Ishikawa (cell line): ENCODE results near the gene CADM2.

ENCODE experiments used
- CEBPB ChIP-seq: IDR thresholded peaks from 2 replicates; pipeline ENCODE4 v1.6.1; 2012
- CREB1 ChIP-seq: IDR thresholded peaks from 2 replicates; pipeline ENCODE4 v1.6.1; 2012; ENCODE audit warnings: low read depth
- EGR1 ChIP-seq: IDR thresholded peaks from 2 replicates; pipeline ENCODE4 v1.6.1; 2012
- EP300 ChIP-seq: IDR thresholded peaks from 2 replicates; pipeline ENCODE4 v1.6.1; 2012; ENCODE audit warnings: borderline replicate concordance
- FOXM1 ChIP-seq: IDR thresholded peaks from 2 replicates; pipeline ENCODE4 v1.6.1; 2012; ENCODE audit warnings: low read depth, borderline replicate concordance
- RAD21 ChIP-seq: IDR thresholded peaks from 2 replicates; pipeline ENCODE4 v1.6.1; 2012; ENCODE audit warnings: low read depth
- TAF1 ChIP-seq: IDR thresholded peaks from 2 replicates; pipeline ENCODE4 v1.6.1; 2012; ENCODE audit warnings: low read depth, mild to moderate bottlenecking
- TCF12 ChIP-seq: IDR thresholded peaks from 2 replicates; pipeline ENCODE4 v1.6.1; 2012; ENCODE audit warnings: low read depth
- YY1 ChIP-seq: IDR thresholded peaks from 2 replicates; pipeline ENCODE4 v1.6.1; 2012; ENCODE audit warnings: low read depth
- ZBTB7A ChIP-seq: IDR thresholded peaks from 2 replicates; pipeline ENCODE4 v1.6.1; 2012; ENCODE audit warnings: low read depth
- TF ChIP-seq, protein P1 (sequence below): IDR thresholded peaks from 2 replicates; pipeline ENCODE4 v1.6.1; 2012
- TF ChIP-seq, protein P2 (sequence below): IDR thresholded peaks from 2 replicates; pipeline ENCODE4 v1.6.1; 2012; ENCODE audit warnings: low read depth, mild to moderate bottlenecking
- TF ChIP-seq, protein P3 (sequence below): IDR thresholded peaks from 2 replicates; pipeline ENCODE4 v1.6.1; 2012

DNA sequence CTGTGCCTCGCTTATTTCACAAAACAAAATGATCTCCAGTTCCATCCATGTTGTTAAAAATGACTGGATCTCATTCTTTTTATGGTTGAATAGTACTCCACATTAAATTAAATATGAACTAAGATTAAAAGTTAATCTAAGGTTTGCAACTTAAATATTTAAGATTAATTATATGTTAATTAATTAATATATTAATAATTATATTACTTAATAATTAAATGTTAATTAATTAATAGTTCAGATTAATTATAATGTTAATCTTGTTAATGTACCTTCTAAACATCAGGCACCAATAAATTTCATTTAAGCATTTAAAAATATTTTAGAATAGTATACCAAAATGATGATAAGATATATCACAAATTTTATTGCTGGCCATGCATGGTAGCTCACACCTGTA is 971.9 kb downstream of the CADM2 start:
- TF ChIP-seq YY1 (no peak), CREB1 (no peak), TAF1 (no peak), RAD21 (no peak), FOXM1 (no peak), TCF12 (no peak), EGR1 (no peak), CEBPB (no peak), ZBTB7A (no peak), EP300 (no peak)
- TF ChIP-seq, protein P1, sequence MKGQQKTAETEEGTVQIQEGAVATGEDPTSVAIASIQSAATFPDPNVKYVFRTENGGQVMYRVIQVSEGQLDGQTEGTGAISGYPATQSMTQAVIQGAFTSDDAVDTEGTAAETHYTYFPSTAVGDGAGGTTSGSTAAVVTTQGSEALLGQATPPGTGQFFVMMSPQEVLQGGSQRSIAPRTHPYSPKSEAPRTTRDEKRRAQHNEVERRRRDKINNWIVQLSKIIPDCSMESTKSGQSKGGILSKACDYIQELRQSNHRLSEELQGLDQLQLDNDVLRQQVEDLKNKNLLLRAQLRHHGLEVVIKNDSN, result no peak
- TF ChIP-seq, protein P2, sequence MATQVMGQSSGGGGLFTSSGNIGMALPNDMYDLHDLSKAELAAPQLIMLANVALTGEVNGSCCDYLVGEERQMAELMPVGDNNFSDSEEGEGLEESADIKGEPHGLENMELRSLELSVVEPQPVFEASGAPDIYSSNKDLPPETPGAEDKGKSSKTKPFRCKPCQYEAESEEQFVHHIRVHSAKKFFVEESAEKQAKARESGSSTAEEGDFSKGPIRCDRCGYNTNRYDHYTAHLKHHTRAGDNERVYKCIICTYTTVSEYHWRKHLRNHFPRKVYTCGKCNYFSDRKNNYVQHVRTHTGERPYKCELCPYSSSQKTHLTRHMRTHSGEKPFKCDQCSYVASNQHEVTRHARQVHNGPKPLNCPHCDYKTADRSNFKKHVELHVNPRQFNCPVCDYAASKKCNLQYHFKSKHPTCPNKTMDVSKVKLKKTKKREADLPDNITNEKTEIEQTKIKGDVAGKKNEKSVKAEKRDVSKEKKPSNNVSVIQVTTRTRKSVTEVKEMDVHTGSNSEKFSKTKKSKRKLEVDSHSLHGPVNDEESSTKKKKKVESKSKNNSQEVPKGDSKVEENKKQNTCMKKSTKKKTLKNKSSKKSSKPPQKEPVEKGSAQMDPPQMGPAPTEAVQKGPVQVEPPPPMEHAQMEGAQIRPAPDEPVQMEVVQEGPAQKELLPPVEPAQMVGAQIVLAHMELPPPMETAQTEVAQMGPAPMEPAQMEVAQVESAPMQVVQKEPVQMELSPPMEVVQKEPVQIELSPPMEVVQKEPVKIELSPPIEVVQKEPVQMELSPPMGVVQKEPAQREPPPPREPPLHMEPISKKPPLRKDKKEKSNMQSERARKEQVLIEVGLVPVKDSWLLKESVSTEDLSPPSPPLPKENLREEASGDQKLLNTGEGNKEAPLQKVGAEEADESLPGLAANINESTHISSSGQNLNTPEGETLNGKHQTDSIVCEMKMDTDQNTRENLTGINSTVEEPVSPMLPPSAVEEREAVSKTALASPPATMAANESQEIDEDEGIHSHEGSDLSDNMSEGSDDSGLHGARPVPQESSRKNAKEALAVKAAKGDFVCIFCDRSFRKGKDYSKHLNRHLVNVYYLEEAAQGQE, result no peak
- TF ChIP-seq, protein P3, sequence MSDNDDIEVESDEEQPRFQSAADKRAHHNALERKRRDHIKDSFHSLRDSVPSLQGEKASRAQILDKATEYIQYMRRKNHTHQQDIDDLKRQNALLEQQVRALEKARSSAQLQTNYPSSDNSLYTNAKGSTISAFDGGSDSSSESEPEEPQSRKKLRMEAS, result no peak
